Keratinocyte (primary cell): ENCODE data around the gene GAL. TPM values are rescaled to one million over a fixed set of nuclear protein-coding genes. Genes with fewer than 3 reads are reported as not detected.

Experiments
- DNase-seq: peaks from one replicate; pipeline ENCODE4 v3.0.0-alpha.2; 2011; ENCODE audit warnings: low read depth, missing footprints, low spot score
- FAIRE-seq: peaks from 2 replicates; lab custom pipeline; 2011; peaks lifted over from hg19 to GRCh38; lab: Jason Lieb, UNC
- H2AFZ ChIP-seq: 2 replicates; pipeline ENCODE4 v1.6.0; 2012; ENCODE audit warnings: low read length, control low read depth, inconsistent platforms; ENCODE audit not compliant: control insufficient read depth
- H3K27ac ChIP-seq: 2 replicates; pipeline ENCODE4 v1.5.1; 2011; ENCODE audit warnings: low read length; ENCODE audit not compliant: control insufficient read depth, insufficient read depth
- H3K27me3 ChIP-seq: 3 replicates; pipeline ENCODE4 v1.6.0; 2011; ENCODE audit warnings: low read length; ENCODE audit not compliant: control insufficient read depth, insufficient read depth; ENCODE audit errors: extremely low read depth
- H3K36me3 ChIP-seq, 2 experiments: 2 replicates in 1 of 2; 3 replicates in 1 of 2; pipeline ENCODE4 v1.5.1; 2011; ENCODE audit warnings: low read length in 2 of 2, mild to moderate bottlenecking in 1 of 2; ENCODE audit not compliant: control insufficient read depth in 2 of 2, insufficient read depth in 2 of 2; ENCODE audit errors: extremely low read depth in 1 of 2
- H3K4me1 ChIP-seq: 3 replicates; pipeline ENCODE4 v1.5.1; 2011; ENCODE audit warnings: low read length; ENCODE audit not compliant: control insufficient read depth, insufficient read depth; ENCODE audit errors: extremely low read depth
- H3K4me2 ChIP-seq: 3 replicates; pipeline ENCODE4 v1.6.0; 2011; ENCODE audit warnings: low read depth, low read length; ENCODE audit not compliant: control insufficient read depth, insufficient read depth; ENCODE audit errors: extremely low read depth
- H3K4me3 ChIP-seq, 3 experiments: fragments of 200-600 bp in 1 of 3; sonication (generic) in 1 of 3; 2 replicates in 2 of 3; 3 replicates in 1 of 3; pipeline ENCODE4 v1.5.1; 2011 to 2016; ENCODE audit warnings: low read length in 3 of 3, mild to moderate bottlenecking in 3 of 3, control low read depth in 2 of 3, inconsistent platforms in 1 of 3, low read depth in 1 of 3, mixed read lengths in 1 of 3, mixed run types in 1 of 3, moderate library complexity in 1 of 3; ENCODE audit not compliant: control insufficient read depth in 2 of 3, insufficient read depth in 2 of 3; ENCODE audit errors: extremely low read depth in 1 of 3
- H3K79me2 ChIP-seq: 2 replicates; pipeline ENCODE4 v1.6.0; 2012; ENCODE audit warnings: low read length; ENCODE audit not compliant: control insufficient read depth, insufficient read depth
- H3K9ac ChIP-seq: 3 replicates; pipeline ENCODE4 v1.6.0; 2011; ENCODE audit warnings: low read length; ENCODE audit not compliant: control insufficient read depth, insufficient read depth; ENCODE audit errors: extremely low read depth
- H3K9me1 ChIP-seq: 3 replicates; pipeline ENCODE4 v1.6.0; 2011; ENCODE audit warnings: low read length; ENCODE audit not compliant: control insufficient read depth, insufficient read depth; ENCODE audit errors: extremely low read depth
- H3K9me3 ChIP-seq: 2 replicates; pipeline ENCODE4 v1.5.1; 2012; ENCODE audit warnings: low read depth, low read length; ENCODE audit not compliant: control insufficient read depth
- H4K20me1 ChIP-seq: 3 replicates; pipeline ENCODE4 v1.6.0; 2011; ENCODE audit warnings: low read length; ENCODE audit not compliant: control insufficient read depth, insufficient read depth; ENCODE audit errors: extremely low read depth
- CTCF ChIP-seq, 3 experiments: IDR thresholded peaks in 1 of 3; conservative IDR thresholded peaks in 1 of 3; optimal IDR thresholded peaks in 1 of 3; 2 replicates in 2 of 3; 3 replicates in 1 of 3; pipeline versions ENCODE3 to v1.5.1; 2011; ENCODE audit warnings: low read length in 3 of 3, mild to moderate bottlenecking in 3 of 3, moderate library complexity in 2 of 3, control low read depth in 1 of 3, inconsistent platforms in 1 of 3; ENCODE audit not compliant: insufficient read depth in 2 of 3; ENCODE audit errors: extremely low read depth in 1 of 3
- EZH2 ChIP-seq: IDR thresholded peaks from one replicate; pipeline ENCODE4 v1.6.1; 2012; ENCODE audit warnings: inconsistent platforms, mild to moderate bottlenecking, low read length, moderate library complexity
- dilution Hi-C: fragments of 300-500 bp; cut with MboI; formaldehyde crosslinking; loops from one replicate; pipeline ENCODE4 v1.7.0; 2020; ENCODE audit warnings: low sequenced_read_pairs; ENCODE audit not compliant: extremely low pct_ligation_motif_present
- polyA plus RNA-seq, 5 experiments: library from polyadenylated mRNA; depleted of rRNA in 3 of 5; stranded (reverse) in 3 of 5; stranded (forward) in 1 of 5; unstranded in 1 of 5; fragments of >200 nt; gene quantifications; 1 replicate in 1 of 5; 2 replicates in 3 of 5; 3 replicates in 1 of 5; pipeline versions ENCODE4 v1.2.1 to v1.2.3, GENCODE V29; 2011 to 2012; ENCODE audit warnings: missing spikeins in 2 of 5, low read depth in 1 of 5, low replicate concordance in 1 of 5

GAL gene
- polyA plus RNA-seq, 1 donor (not counting 4 experiments of a cell fraction or from before 2014, with no cell fraction given), result 2.2 TPM

- no peak for FAIRE-seq
- dilution Hi-C loops, result no loop called here
- H4K20me1 ChIP-seq, result no peaks in the 10 kb centered on the region
Observed at GRCh38 chr11:68673991-68674390, 10.4 kb upstream of the GAL start.

DNA sequence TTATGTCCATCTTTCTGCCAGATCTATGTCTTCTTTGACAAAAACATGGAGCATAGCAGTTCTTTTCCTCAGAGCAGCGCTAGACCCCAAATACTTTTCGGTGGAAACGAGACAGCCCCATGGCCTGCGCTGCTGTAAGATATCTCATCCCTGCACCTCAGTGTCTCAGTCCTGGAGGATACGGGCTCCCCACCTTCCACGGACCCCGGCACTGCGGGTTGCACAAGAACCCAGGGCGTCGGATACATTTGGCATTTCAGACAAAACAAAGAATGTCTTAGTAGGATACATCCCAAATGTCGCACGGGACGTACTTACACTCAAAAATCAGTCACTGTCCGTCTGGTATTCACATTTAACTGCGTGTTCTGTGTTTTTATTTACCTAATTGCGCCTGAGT lies 9.9 kb upstream of the GAL start:
- Histone ChIP-seq H3K4me3 (no peak overlapping the region), H2AFZ (no peak overlapping the region), H4K20me1 (no peaks in the 10 kb centered on the region), H3K27ac (no peak overlapping the region), H3K9me1 (no peaks in the 10 kb centered on the region), H3K36me3 (no peaks in the 10 kb centered on the region), H3K9ac (no peak overlapping the region), H3K9me3 (peaks cover 1% of the 10 kb centered on the region), H3K27me3 (no peaks in the 10 kb centered on the region), H3K79me2 (no peaks in the 10 kb centered on the region), H3K4me1 (no peaks in the 10 kb centered on the region), H3K4me2 (no peak overlapping the region)
- no peak for TF ChIP-seq EZH2
- no peak for TF ChIP-seq CTCF (optimal IDR thresholded peaks at IDR 0.05 in 1 of 3, IDR thresholded peaks at IDR 0.05 in 1 of 3, conservative IDR thresholded peaks at IDR 0.05 in 1 of 3; ENCODE audit: extremely low read depth in 1 of 3, insufficient read depth in 2 of 3, low read length in 3 of 3)
- no peak for FAIRE-seq
- dilution Hi-C loops, result no loop called here
- no peak for DNase-seq

More at GRCh38 chr11:68673991-68674390, 10.4 kb upstream of the GAL start:
- no peak for TF ChIP-seq CTCF (optimal IDR thresholded peaks at IDR 0.05 in 1 of 3, IDR thresholded peaks at IDR 0.05 in 1 of 3, conservative IDR thresholded peaks at IDR 0.05 in 1 of 3; ENCODE audit: extremely low read depth in 1 of 3, insufficient read depth in 2 of 3, low read length in 3 of 3)
- TF ChIP-seq EZH2, result no peak
- H3K9ac ChIP-seq, result no peak overlapping the region
- H3K9me1 ChIP-seq, result no peaks in the 10 kb centered on the region
- no peaks in the 10 kb centered on the region for H3K79me2 ChIP-seq
- no peaks in the 10 kb centered on the region for H3K36me3 ChIP-seq
- H2AFZ ChIP-seq, result no peak overlapping the region
- H3K27ac ChIP-seq, result no peak overlapping the region
- no peak for DNase-seq
- H3K4me2 ChIP-seq, result no peak overlapping the region
- H3K9me3 ChIP-seq, result peaks cover 1% of the 10 kb centered on the region
- no peaks in the 10 kb centered on the region for H3K4me1 ChIP-seq
- H3K27me3 ChIP-seq, result no peaks in the 10 kb centered on the region
- H3K4me3 ChIP-seq, result no peak overlapping the region
